ENCODE measurements around the gene SPECC1L.

Gene SPECC1L

GRCh38 chr22:24460418-24461089 lies 189.9 kb downstream of the SPECC1L start:
- no peak overlapping the region for H3K9ac ChIP-seq (ENCODE audit: low read length)
- H3K4me3 ChIP-seq (ENCODE audit: low read length) = no peak overlapping the region
- no peaks in the 10 kb centered on the region for H3K9me3 ChIP-seq (ENCODE audit: control insufficient read depth, low read length)
- no peaks in the 10 kb centered on the region for H3K4me1 ChIP-seq (ENCODE audit: control insufficient read depth, insufficient read depth, low read length)
- H3K27me3 ChIP-seq (ENCODE audit: control insufficient read depth, insufficient read depth, low read length) = no peaks in the 10 kb centered on the region
- no peaks in the 10 kb centered on the region for H3K36me3 ChIP-seq (ENCODE audit: control insufficient read depth, insufficient read depth, low read length)

DNA sequence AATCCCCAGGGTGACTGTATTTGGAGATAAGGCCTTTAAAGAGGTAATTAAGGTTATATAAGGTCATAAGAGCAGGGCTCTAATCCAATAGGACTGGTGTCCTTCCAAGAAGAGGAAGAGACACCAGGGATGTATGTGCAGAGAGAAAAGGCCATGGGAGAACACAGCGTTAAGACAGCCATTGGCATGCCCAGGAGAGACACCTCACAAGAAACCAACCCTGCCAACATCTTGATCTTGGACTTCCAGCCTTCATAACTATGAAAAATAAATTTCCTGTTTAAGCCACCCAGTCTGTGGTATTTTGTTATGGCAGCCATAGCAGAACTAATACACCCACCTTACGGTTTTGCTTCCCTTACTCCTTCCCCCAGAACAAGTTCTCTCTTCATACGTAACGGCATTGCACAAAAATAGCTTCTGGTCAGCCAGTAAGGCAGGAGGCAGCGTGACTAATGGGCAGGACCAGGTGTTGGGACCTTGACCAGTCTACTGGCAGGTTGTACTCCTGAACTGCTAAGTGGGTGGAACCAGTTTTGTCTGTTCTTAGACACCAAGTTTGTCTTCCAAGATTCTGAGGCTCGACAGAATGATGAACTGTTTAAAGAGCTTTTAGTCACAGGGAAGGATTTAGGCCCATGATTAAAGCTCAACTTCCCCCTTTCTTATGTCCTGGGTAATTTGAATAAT lies 192.6 kb downstream of the SPECC1L start:
- no peaks in the 10 kb centered on the region for H3K4me1 ChIP-seq (ENCODE audit: control insufficient read depth, insufficient read depth, low read length)
- H3K4me3 ChIP-seq (ENCODE audit: low read length) = no peak overlapping the region
- no peak overlapping the region for H3K9ac ChIP-seq (ENCODE audit: low read length)
- no peaks in the 10 kb centered on the region for H3K9me3 ChIP-seq (ENCODE audit: control insufficient read depth, low read length)
- no peaks in the 10 kb centered on the region for H3K36me3 ChIP-seq (ENCODE audit: control insufficient read depth, insufficient read depth, low read length)
- H3K27me3 ChIP-seq (ENCODE audit: control insufficient read depth, insufficient read depth, low read length) = no peaks in the 10 kb centered on the region

DNA sequence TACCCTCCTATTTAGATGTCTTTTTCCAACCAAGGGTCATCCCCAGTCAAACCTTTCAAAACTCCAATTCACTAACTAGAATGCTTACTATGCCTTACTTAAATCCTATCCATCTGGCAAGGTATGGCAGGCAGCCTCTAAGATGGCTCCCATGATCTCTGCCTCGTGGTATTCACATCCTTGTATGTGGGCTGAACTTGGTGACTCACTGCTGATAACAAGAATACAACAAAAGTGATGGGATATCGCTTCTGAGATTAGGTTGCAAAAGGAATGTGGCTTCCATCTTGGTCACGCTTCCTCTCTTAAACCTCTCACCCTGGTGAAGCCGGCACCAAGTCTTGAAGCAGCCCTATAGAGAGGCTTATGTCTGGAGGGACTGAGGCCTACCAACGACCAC lies 194.9 kb downstream of the SPECC1L start:
- no peak overlapping the region for H3K4me3 ChIP-seq (ENCODE audit: low read length)
- no peaks in the 10 kb centered on the region for H3K27me3 ChIP-seq (ENCODE audit: control insufficient read depth, insufficient read depth, low read length)
- no peak overlapping the region for H3K9ac ChIP-seq (ENCODE audit: low read length)
- H3K9me3 ChIP-seq (ENCODE audit: control insufficient read depth, low read length) = no peaks in the 10 kb centered on the region
- no peaks in the 10 kb centered on the region for H3K4me1 ChIP-seq (ENCODE audit: control insufficient read depth, insufficient read depth, low read length)
- H3K36me3 ChIP-seq (ENCODE audit: control insufficient read depth, insufficient read depth, low read length) = no peaks in the 10 kb centered on the region

- Histone ChIP-seq H3K4me3 (ENCODE audit: low read length) (no peak overlapping the region), H3K27me3 (ENCODE audit: control insufficient read depth, insufficient read depth, low read length) (no peaks in the 10 kb centered on the region), H3K9me3 (ENCODE audit: control insufficient read depth, low read length) (no peaks in the 10 kb centered on the region), H3K4me1 (ENCODE audit: control insufficient read depth, insufficient read depth, low read length) (no peaks in the 10 kb centered on the region), H3K36me3 (ENCODE audit: control insufficient read depth, insufficient read depth, low read length) (no peaks in the 10 kb centered on the region), H3K9ac (ENCODE audit: low read length) (no peak overlapping the region)
These were observed 195.3 kb downstream of the SPECC1L start for GRCh38 chr22:24465975-24466374.

DNA sequence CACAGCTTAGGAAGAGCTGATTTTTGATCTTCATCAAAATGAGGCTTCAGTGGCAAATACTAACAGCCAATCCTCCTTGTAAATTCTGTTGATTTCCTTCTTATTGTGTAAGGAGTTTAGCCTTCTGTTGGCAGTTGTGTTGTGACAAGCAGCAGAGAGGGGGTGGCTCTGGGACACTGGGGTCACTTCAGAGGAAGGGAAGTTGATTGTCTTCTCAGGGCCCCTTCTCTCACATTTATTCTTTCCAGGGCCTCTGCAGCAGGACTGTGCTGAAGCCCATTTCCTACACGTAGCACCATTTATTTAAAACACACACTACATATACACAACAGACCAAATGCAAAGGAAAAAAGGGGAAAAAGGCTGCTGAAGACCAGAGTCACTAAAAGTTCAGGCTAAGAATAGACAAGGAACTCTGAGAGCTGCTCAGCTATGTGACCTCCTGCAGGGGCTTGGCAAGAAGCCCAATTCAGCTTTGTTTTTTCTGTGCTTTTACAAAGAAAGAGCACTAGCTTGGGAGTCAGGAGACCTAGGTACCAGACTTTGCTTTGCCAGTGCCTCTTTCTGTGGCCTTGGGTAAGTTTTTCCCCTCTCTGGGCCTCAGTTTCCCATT lies 196.2 kb downstream of the SPECC1L start:
- Histone ChIP-seq H3K9me3 (ENCODE audit: control insufficient read depth, low read length) (no peaks in the 10 kb centered on the region), H3K4me3 (ENCODE audit: low read length) (no peak overlapping the region), H3K27me3 (ENCODE audit: control insufficient read depth, insufficient read depth, low read length) (no peaks in the 10 kb centered on the region), H3K4me1 (ENCODE audit: control insufficient read depth, insufficient read depth, low read length) (no peaks in the 10 kb centered on the region), H3K9ac (ENCODE audit: low read length) (no peak overlapping the region), H3K36me3 (ENCODE audit: control insufficient read depth, insufficient read depth, low read length) (no peaks in the 10 kb centered on the region)

- H3K9ac ChIP-seq (ENCODE audit: low read length) = no peak overlapping the region
- H3K9me3 ChIP-seq (ENCODE audit: control insufficient read depth, low read length) = no peaks in the 10 kb centered on the region
- H3K27me3 ChIP-seq (ENCODE audit: control insufficient read depth, insufficient read depth, low read length) = no peaks in the 10 kb centered on the region
- no peaks in the 10 kb centered on the region for H3K4me1 ChIP-seq (ENCODE audit: control insufficient read depth, insufficient read depth, low read length)
- no peaks in the 10 kb centered on the region for H3K36me3 ChIP-seq (ENCODE audit: control insufficient read depth, insufficient read depth, low read length)
- no peak overlapping the region for H3K4me3 ChIP-seq (ENCODE audit: low read length)
These were observed 196.7 kb downstream of the SPECC1L start for GRCh38 chr22:24467340-24467739.
